DOHH2 (cell line): ENCODE results near the gene DLGAP1.
"Not testable (repeated sequence)": the region's sequence is repeated elsewhere in the genome, so short reads cannot be mapped to it uniquely, and the experiment has no call there.

Experiments
- H3F3A ChIP-seq: fragments of 200-600 bp; sonication (generic), shearing (Covaris generic); 2 replicates; pipeline ENCODE4 v1.6.0; 2016; ENCODE audit warnings: antibody characterized with exemption, mild to moderate bottlenecking; ENCODE audit not compliant: control insufficient read depth, insufficient read depth
- H3K27ac ChIP-seq: fragments of 200-600 bp; sonication (generic); 2 replicates; pipeline ENCODE4 v1.5.1; 2014; ENCODE audit warnings: low read depth, mild to moderate bottlenecking, low read length, moderate library complexity
- H3K27me3 ChIP-seq: fragments of 200-600 bp; sonication (generic); 2 replicates; pipeline ENCODE4 v1.6.1; 2014; ENCODE audit warnings: mild to moderate bottlenecking, low read length, mixed read lengths; ENCODE audit not compliant: control insufficient read depth
- H3K36me3 ChIP-seq: fragments of 200-600 bp; sonication (generic); 2 replicates; pipeline ENCODE4 v1.6.1; 2014; ENCODE audit warnings: mild to moderate bottlenecking, low read length, moderate library complexity, mixed read lengths; ENCODE audit not compliant: control insufficient read depth
- H3K4me1 ChIP-seq: fragments of 200-600 bp; sonication (generic); 2 replicates; pipeline ENCODE4 v1.6.1; 2014; ENCODE audit warnings: mild to moderate bottlenecking, low read length, mixed read lengths; ENCODE audit not compliant: control insufficient read depth
- H3K4me2 ChIP-seq: fragments of 200-600 bp; sonication (generic); 2 replicates; pipeline ENCODE4 v1.6.0; 2014; ENCODE audit warnings: mild to moderate bottlenecking, low read length, moderate library complexity
- H3K4me3 ChIP-seq: fragments of 200-600 bp; sonication (generic); 2 replicates; pipeline ENCODE4 v1.5.1; 2014; ENCODE audit warnings: mild to moderate bottlenecking, low read length, mixed read lengths
- H3K79me2 ChIP-seq: fragments of 200-600 bp; sonication (generic); 2 replicates; pipeline ENCODE4 v1.6.1; 2014; ENCODE audit warnings: mild to moderate bottlenecking, low read length, mixed read lengths; ENCODE audit not compliant: control insufficient read depth
- H3K9me2 ChIP-seq: fragments of 200-600 bp; sonication (generic); replicated peaks from 2 replicates; pipeline ENCODE4 v1.6.1; 2014; ENCODE audit warnings: mild to moderate bottlenecking, low read length, mixed read lengths; ENCODE audit not compliant: control insufficient read depth
- H3K9me3 ChIP-seq: fragments of 200-600 bp; sonication (generic); 2 replicates; pipeline ENCODE4 v1.6.1; 2014; ENCODE audit warnings: antibody characterized with exemption, low read length, mixed read lengths; ENCODE audit not compliant: control insufficient read depth, insufficient read depth
- H4K20me1 ChIP-seq: fragments of 200-600 bp; sonication (generic); 2 replicates; pipeline ENCODE4 v1.6.0; 2014; ENCODE audit warnings: low read depth, mild to moderate bottlenecking, antibody characterized with exemption, low read length, moderate library complexity; ENCODE audit not compliant: control insufficient read depth, insufficient read depth
- EZH2phosphoT487 ChIP-seq: fragments of 200-600 bp; sonication (generic); IDR thresholded peaks from 2 replicates; pipeline ENCODE4 v1.6.1; 2017; ENCODE audit warnings: borderline replicate concordance, mild to moderate bottlenecking, antibody characterized with exemption, low read length, moderate library complexity, mixed read lengths
- TF ChIP-seq, protein P1 (sequence below): fragments of 200-600 bp; sonication (generic); IDR thresholded peaks from one replicate; pipeline ENCODE4 v1.5.1; 2014; ENCODE audit warnings: antibody characterized with exemption, mild to moderate bottlenecking, low read depth, low read length; ENCODE audit not compliant: poor library complexity, severe bottlenecking

Gene DLGAP1

GRCh38 chr18:4040391-4041092 lies 414.6 kb downstream of the DLGAP1 start:
- Histone ChIP-seq H3K27ac (no peak overlapping the region), H3K4me2 (no peak overlapping the region)
- TF ChIP-seq EZH2phosphoT487 = no peak
- TF ChIP-seq, protein P1, sequence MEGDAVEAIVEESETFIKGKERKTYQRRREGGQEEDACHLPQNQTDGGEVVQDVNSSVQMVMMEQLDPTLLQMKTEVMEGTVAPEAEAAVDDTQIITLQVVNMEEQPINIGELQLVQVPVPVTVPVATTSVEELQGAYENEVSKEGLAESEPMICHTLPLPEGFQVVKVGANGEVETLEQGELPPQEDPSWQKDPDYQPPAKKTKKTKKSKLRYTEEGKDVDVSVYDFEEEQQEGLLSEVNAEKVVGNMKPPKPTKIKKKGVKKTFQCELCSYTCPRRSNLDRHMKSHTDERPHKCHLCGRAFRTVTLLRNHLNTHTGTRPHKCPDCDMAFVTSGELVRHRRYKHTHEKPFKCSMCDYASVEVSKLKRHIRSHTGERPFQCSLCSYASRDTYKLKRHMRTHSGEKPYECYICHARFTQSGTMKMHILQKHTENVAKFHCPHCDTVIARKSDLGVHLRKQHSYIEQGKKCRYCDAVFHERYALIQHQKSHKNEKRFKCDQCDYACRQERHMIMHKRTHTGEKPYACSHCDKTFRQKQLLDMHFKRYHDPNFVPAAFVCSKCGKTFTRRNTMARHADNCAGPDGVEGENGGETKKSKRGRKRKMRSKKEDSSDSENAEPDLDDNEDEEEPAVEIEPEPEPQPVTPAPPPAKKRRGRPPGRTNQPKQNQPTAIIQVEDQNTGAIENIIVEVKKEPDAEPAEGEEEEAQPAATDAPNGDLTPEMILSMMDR = no peak

GRCh38 chr18:4035521-4035920 lies 419.6 kb downstream of the DLGAP1 start:
- Histone ChIP-seq H3K4me1 (no peaks in the 10 kb centered on the region), H3K9me3 (no peaks in the 10 kb centered on the region), H3K27ac (no peak overlapping the region), H3K27me3 (no peaks in the 10 kb centered on the region), H3K9me2 (no peaks in the 10 kb centered on the region), H4K20me1 (no peaks in the 10 kb centered on the region), H3K4me2 (no peak overlapping the region), H3K79me2 (no peaks in the 10 kb centered on the region), H3K4me3 (no peak overlapping the region), H3F3A (no peaks in the 10 kb centered on the region), H3K36me3 (no peaks in the 10 kb centered on the region)
- TF ChIP-seq, protein P1 = no peak
- TF ChIP-seq EZH2phosphoT487 = no peak

More at GRCh38 chr18:4040391-4041092, 414.6 kb downstream of the DLGAP1 start:
- H3K79me2 ChIP-seq = no peaks in the 10 kb centered on the region
- H3F3A ChIP-seq = no peaks in the 10 kb centered on the region
- H4K20me1 ChIP-seq = no peaks in the 10 kb centered on the region
- no peaks in the 10 kb centered on the region for H3K9me3 ChIP-seq
- H3K36me3 ChIP-seq = no peaks in the 10 kb centered on the region
- no peaks in the 10 kb centered on the region for H3K27me3 ChIP-seq
- H3K9me2 ChIP-seq = no peaks in the 10 kb centered on the region
- no peaks in the 10 kb centered on the region for H3K4me1 ChIP-seq
- H3K4me3 ChIP-seq = no peak overlapping the region

DNA sequence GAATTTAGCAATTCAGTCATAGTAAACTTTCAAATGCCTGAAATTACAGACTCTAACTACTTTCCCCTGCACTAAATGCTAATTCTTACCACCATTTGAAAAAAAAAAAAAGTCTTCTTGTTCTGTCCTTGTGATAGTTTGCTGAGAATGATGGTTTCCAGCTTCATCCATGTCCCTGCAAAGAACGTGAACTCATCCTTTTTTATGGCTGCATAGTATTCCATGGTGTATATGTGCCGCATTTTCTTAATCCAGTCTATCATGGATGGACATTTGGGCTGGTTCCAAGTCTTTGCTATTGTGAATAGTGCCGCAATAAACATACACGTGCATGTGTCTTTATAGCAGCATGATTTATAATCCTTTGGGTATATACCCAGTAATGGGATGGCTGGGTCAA lies 420.3 kb downstream of the DLGAP1 start:
- H3K9me2 ChIP-seq, H3K9me3 ChIP-seq, H3F3A ChIP-seq, H3K79me2 ChIP-seq, H3K36me3 ChIP-seq, H3K27me3 ChIP-seq, H3K4me2 ChIP-seq, H3K4me1 ChIP-seq, H3K4me3 ChIP-seq, H3K27ac ChIP-seq, H4K20me1 ChIP-seq: not testable (repeated sequence)

DNA sequence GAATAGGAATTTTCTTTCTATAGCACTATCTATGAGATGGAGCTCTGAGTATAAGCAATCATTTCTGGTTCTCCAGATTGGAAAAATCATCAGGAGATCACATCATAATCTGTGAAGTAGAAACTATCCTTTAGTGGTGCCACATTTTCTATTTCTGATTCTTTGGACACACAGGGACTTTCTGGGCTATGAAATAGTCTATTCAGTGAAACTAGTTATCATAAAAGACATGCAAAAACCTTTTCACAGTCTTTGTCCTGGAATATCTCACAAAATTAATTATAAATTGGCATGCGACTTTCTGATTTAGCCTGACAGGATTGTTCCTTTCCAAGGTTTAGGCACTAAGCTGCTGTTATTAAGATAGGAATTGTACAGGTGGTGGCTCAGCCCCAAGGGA lies 428.6 kb downstream of the DLGAP1 start:
- Histone ChIP-seq H3K79me2 (no peaks in the 10 kb centered on the region), H4K20me1 (no peaks in the 10 kb centered on the region), H3F3A (no peaks in the 10 kb centered on the region), H3K27ac (no peak overlapping the region), H3K4me1 (no peaks in the 10 kb centered on the region), H3K9me2 (no peaks in the 10 kb centered on the region), H3K4me3 (no peak overlapping the region), H3K27me3 (no peaks in the 10 kb centered on the region), H3K36me3 (no peaks in the 10 kb centered on the region), H3K9me3 (no peaks in the 10 kb centered on the region), H3K4me2 (no peak overlapping the region)
- TF ChIP-seq, protein P1 = no peak
- TF ChIP-seq EZH2phosphoT487 = no peak
